Lower leg skin (tissue), 4 donors: Measurements from ENCODE around the gene TRIO. TPM values are rescaled to one million over a fixed set of nuclear protein-coding genes. Genes with fewer than 3 reads are reported as not detected.

Experiments
- DNase-seq, 2 donors: peaks; one replicate each; pipeline ENCODE4 v3.0.0-alpha.2; 2019; ENCODE audit warnings: low spot score in 2 of 2
- H3K4me3 ChIP-seq: fragments of 200-600 bp; sonication (generic); 2 replicates; pipeline ENCODE4 v1.5.1; 2017; ENCODE audit warnings: mild to moderate bottlenecking, low read depth; ENCODE audit not compliant: poor library complexity, severe bottlenecking
- POLR2A ChIP-seq, 2 donors: fragments of 450-650 bp; IDR thresholded peaks; one replicate each; pipeline ENCODE4 v1.6.1; 2016 to 2017; ENCODE audit warnings: antibody characterized with exemption in 2 of 2, mild to moderate bottlenecking in 1 of 2, moderate library complexity in 1 of 2
- WGBS, 2 donors: methylation state at CpG; one replicate each; pipeline ENCODE4 v1.1.5; 2018; 5-methylcytosine and 5-hydroxymethylcytosine counted together
- intact Hi-C: fragments of 100-400 bp; cut with DNase I; formaldehyde crosslinking; loops from one replicate; pipeline ENCODE4 v1.15.0; 2023; ENCODE audit warnings: low total_unique reads
- total RNA-seq, 4 donors: library from RNA; depleted of rRNA; stranded (reverse); fragments of >200 nt; gene quantifications; one replicate each; pipeline ENCODE4 v1.1.0, GENCODE V29; 2016
- TF ChIP-seq, protein P1 (sequence below), 3 donors: fragments of 450-650 bp; IDR thresholded peaks; one replicate each; pipeline ENCODE4 v1.5.1; 2016; ENCODE audit warnings: antibody characterized with exemption in 3 of 3, mild to moderate bottlenecking in 3 of 3, moderate library complexity in 2 of 3

TRIO gene
- total RNA-seq, 4 donors from 2014 or later: 47.8 to 101 (median 64.5) TPM

DNA sequence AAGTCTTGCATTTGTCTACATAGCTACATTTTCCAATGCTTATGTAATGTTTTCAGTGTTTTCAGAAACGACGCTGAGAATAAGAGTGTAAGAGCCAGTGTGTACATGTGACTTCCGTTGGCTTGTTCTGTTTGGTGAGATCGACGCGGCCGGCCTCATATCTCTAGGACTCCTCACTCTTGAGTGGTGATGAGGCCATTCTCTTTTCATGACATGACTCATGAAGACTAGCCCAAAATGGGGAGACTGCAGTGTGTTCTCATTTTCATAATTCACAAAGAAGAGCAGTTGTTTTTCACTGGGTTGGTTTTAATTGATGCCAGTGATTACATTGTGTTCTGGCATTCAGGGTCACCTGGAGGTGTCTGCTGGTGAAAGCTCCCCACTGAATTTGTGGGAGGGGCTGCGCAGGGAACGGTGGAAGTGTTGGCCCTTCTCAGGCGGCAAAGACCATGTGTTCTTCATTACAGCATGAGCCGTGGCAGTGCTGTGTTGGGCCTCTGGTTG is 306.9 kb downstream of the TRIO start:
- H3K4me3 ChIP-seq: no peak overlapping the region
- peak; percentile 75 to 92 for DNase-seq
- TF ChIP-seq POLR2A (IDR thresholded peaks at IDR 0.05): no peak
- TF ChIP-seq, protein P1, sequence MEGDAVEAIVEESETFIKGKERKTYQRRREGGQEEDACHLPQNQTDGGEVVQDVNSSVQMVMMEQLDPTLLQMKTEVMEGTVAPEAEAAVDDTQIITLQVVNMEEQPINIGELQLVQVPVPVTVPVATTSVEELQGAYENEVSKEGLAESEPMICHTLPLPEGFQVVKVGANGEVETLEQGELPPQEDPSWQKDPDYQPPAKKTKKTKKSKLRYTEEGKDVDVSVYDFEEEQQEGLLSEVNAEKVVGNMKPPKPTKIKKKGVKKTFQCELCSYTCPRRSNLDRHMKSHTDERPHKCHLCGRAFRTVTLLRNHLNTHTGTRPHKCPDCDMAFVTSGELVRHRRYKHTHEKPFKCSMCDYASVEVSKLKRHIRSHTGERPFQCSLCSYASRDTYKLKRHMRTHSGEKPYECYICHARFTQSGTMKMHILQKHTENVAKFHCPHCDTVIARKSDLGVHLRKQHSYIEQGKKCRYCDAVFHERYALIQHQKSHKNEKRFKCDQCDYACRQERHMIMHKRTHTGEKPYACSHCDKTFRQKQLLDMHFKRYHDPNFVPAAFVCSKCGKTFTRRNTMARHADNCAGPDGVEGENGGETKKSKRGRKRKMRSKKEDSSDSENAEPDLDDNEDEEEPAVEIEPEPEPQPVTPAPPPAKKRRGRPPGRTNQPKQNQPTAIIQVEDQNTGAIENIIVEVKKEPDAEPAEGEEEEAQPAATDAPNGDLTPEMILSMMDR (IDR thresholded peaks at IDR 0.05): no peak
- WGBS, 2 donors: 63 to 68% methylated on average over 11 of the region's 11 CpGs
- intact Hi-C loops: no loop called here

DNA sequence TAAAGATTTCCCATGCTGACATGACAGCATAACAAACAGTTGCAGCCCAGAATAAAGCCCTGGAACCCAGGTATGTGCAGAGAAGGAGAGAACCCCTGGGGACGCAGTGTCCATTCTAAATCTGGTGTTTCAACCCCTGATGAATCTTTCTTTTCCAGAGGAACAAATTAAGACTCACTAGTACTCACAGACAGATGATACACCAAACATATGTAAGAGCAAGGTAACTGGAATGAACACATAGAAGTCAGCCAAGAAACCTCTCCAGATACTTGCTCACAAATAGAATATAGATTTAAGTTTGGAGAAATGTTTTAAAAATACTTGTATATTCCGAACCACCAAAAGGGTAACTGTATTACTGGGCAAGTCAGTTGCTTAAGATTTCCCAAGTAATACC is 307.6 kb downstream of the TRIO start:
- peak in 1 of 2 donors; percentile 18 for DNase-seq
- 91 to 96% methylated on average over 2 of the region's 2 CpGs for WGBS, 2 donors
- TF ChIP-seq, protein P1 (IDR thresholded peaks at IDR 0.05): no peak
- no peak for TF ChIP-seq POLR2A (IDR thresholded peaks at IDR 0.05)
- intact Hi-C loops: no loop called here
- H3K4me3 ChIP-seq: no peak overlapping the region

DNA sequence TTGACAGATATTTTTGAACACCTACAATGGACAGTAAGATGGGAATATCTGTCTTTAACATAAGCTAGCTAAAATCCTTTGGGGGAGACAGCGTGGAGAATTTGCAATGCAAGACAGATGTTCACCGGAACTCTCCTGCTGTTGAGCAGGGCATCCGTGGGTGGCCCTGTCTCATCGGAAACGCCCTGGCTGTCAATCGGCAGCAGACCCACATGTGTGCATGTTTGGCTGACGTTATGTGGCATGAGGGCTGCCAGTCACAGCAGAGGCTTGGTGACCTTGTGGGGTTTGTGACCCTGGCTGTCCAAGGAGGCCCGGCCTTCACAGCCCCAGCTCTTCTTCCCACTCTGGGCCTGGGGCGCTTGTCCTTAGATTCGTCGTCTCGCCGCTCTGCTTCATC is 308.7 kb downstream of the TRIO start:
- TF ChIP-seq, protein P1 (IDR thresholded peaks at IDR 0.05): no peak
- TF ChIP-seq POLR2A (IDR thresholded peaks at IDR 0.05): no peak
- WGBS, 2 donors: 64 to 81% methylated on average over 13 of the region's 13 CpGs
- peak in 1 of 2 donors; percentile 18 for DNase-seq
- intact Hi-C loops: no loop called here
- H3K4me3 ChIP-seq: no peak overlapping the region

DNA sequence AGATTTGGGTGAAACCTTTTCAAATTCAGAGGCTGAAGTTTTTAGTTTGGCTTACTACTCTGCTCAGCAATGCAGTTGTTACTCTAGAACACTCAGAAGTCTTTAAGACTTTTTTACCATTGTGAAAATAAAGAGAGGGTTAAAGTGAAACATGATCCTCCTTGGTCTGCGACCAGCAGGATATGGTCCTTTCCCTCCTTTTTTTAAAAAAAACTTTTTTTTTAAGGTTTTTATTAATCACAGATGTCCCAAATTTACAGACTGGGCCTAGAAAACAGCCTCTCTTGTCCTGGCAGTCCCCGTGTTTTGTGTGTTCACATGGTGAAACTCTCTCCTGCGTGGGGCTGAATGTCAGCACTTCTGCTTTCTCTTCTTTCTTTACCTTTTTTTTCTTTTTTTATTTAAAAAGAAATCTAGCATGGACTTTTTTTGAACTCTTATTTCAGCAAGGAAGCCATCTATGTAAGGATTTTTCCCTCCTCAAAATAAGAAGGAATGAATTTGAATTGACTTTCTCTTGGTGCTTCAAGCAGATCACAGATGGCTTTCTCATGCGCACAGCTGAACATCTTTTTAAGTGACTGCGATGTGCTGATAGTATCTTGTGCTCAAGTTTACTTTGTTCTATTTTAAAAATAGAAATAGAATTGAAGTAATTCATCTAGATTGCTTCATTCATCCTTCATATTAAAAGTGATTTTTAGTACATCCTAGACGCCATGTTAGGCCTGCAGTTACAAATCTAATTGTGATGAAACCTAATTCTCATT is 309.7 kb downstream of the TRIO start:
- DNase-seq: no peak
- no peak for TF ChIP-seq POLR2A (IDR thresholded peaks at IDR 0.05)
- TF ChIP-seq, protein P1 (IDR thresholded peaks at IDR 0.05): no peak
- 60 to 63% methylated on average over 6 of the region's 6 CpGs for WGBS, 2 donors
- intact Hi-C loops: no loop called here
- no peak overlapping the region for H3K4me3 ChIP-seq

DNA sequence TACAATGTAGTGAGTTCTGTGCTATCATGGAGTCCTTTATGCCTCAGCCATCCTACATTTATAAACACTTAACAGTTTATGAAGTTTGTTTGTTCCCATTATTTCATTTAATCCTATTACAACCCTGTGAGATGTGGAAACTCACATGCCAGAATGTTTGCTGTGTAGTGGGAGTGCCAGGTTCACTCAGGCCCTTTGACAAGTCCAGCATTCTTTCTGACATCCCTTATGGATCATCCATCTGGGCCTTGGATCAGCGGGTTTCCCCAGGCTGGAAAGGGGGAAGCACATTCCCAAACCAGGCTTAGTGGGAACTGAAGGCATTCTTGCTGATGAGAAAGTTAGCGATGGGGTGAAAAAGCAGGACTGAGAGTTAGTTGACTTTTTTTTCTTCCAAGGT is 310.3 kb downstream of the TRIO start:
- no peak for DNase-seq
- intact Hi-C loops: no loop called here
- no peak overlapping the region for H3K4me3 ChIP-seq
- TF ChIP-seq POLR2A (IDR thresholded peaks at IDR 0.05): no peak
- TF ChIP-seq, protein P1 (IDR thresholded peaks at IDR 0.05): no peak
- 79 to 83% methylated on average over 2 of the region's 2 CpGs for whole genome bisulfite sequencing, 2 donors
